H1 (cell line): Measurements from ENCODE around the gene MICALL2. TPM values are rescaled to one million over a fixed set of nuclear protein-coding genes. Genes with fewer than 3 reads are reported as not detected.

Experiments
- ATF2 ChIP-seq: IDR thresholded peaks from 2 replicates; pipeline ENCODE4 v1.6.1; 2012; ENCODE audit warnings: low read length, inconsistent platforms
- CHD2 ChIP-seq: IDR thresholded peaks from 2 replicates; pipeline ENCODE4 v1.6.1; 2012; ENCODE audit warnings: low read length, improper control_type of control experiment
- GABPA ChIP-seq: IDR thresholded peaks from 2 replicates; pipeline ENCODE4 v1.6.1; 2011; ENCODE audit warnings: mild to moderate bottlenecking, low read length, moderate library complexity, borderline replicate concordance; ENCODE audit not compliant: insufficient read depth
- ZNF274 ChIP-seq: IDR thresholded peaks from 2 replicates; pipeline ENCODE4 v1.7.0; 2012; ENCODE audit warnings: low read length, borderline replicate concordance; ENCODE audit errors: extremely low read depth
- polyA plus RNA-seq, 7 experiments: library from polyadenylated mRNA; depleted of rRNA in 3 of 7; stranded (reverse) in 5 of 7; unstranded in 2 of 7; fragments of >200 nt in 5 of 7; fragments of 200-250 nt in 2 of 7; gene quantifications; 1 replicate in 5 of 7; 2 replicates in 1 of 7; 4 replicates in 1 of 7; pipeline versions ENCODE4 v1.2.1 to v1.2.3, GENCODE V29; 2011 to 2013; ENCODE audit warnings: missing spikeins in 2 of 7, mixed read lengths in 2 of 7
- total RNA-seq: library from RNA; stranded (reverse); fragmentation: NEBNext Ultra II Directional; extraction: Animal tissue kit (Norgen Biotek cat#: 25700); gene quantifications from 2 replicates; pipeline ENCODE4 v1.2.1, GENCODE V29; 2021
- TF ChIP-seq, protein P1 (sequence below): fragments of 300-600 bp; sonication (generic); IDR thresholded peaks from 2 replicates; pipeline ENCODE4 v1.7.1; 2012; ENCODE audit warnings: low read length, moderate library complexity, mild to moderate bottlenecking, inconsistent platforms; ENCODE audit not compliant: insufficient replicate concordance
- TF ChIP-seq, protein P2 (sequence below), 3 experiments: IDR thresholded peaks; 1 replicate in 2 of 3; 2 replicates in 1 of 3; pipeline versions ENCODE4 v1.5.1 to v1.6.1; 2011; ENCODE audit warnings: low read length in 3 of 3, mild to moderate bottlenecking in 3 of 3, inconsistent platforms in 2 of 3, low read depth in 1 of 3, moderate library complexity in 1 of 3; ENCODE audit not compliant: insufficient read depth in 1 of 3; ENCODE audit errors: control extremely low read depth in 1 of 3

The MICALL2 gene
- total and polyA plus RNA-seq, 2 of the 8 experiments (the other 6 are each of a cell fraction or from before 2014, with no cell fraction given): 5.3 to 8.5 TPM

GRCh38 chr7:1427064-1427657 is 32.1 kb downstream of the MICALL2 start (continued):
- TF ChIP-seq, protein P1, sequence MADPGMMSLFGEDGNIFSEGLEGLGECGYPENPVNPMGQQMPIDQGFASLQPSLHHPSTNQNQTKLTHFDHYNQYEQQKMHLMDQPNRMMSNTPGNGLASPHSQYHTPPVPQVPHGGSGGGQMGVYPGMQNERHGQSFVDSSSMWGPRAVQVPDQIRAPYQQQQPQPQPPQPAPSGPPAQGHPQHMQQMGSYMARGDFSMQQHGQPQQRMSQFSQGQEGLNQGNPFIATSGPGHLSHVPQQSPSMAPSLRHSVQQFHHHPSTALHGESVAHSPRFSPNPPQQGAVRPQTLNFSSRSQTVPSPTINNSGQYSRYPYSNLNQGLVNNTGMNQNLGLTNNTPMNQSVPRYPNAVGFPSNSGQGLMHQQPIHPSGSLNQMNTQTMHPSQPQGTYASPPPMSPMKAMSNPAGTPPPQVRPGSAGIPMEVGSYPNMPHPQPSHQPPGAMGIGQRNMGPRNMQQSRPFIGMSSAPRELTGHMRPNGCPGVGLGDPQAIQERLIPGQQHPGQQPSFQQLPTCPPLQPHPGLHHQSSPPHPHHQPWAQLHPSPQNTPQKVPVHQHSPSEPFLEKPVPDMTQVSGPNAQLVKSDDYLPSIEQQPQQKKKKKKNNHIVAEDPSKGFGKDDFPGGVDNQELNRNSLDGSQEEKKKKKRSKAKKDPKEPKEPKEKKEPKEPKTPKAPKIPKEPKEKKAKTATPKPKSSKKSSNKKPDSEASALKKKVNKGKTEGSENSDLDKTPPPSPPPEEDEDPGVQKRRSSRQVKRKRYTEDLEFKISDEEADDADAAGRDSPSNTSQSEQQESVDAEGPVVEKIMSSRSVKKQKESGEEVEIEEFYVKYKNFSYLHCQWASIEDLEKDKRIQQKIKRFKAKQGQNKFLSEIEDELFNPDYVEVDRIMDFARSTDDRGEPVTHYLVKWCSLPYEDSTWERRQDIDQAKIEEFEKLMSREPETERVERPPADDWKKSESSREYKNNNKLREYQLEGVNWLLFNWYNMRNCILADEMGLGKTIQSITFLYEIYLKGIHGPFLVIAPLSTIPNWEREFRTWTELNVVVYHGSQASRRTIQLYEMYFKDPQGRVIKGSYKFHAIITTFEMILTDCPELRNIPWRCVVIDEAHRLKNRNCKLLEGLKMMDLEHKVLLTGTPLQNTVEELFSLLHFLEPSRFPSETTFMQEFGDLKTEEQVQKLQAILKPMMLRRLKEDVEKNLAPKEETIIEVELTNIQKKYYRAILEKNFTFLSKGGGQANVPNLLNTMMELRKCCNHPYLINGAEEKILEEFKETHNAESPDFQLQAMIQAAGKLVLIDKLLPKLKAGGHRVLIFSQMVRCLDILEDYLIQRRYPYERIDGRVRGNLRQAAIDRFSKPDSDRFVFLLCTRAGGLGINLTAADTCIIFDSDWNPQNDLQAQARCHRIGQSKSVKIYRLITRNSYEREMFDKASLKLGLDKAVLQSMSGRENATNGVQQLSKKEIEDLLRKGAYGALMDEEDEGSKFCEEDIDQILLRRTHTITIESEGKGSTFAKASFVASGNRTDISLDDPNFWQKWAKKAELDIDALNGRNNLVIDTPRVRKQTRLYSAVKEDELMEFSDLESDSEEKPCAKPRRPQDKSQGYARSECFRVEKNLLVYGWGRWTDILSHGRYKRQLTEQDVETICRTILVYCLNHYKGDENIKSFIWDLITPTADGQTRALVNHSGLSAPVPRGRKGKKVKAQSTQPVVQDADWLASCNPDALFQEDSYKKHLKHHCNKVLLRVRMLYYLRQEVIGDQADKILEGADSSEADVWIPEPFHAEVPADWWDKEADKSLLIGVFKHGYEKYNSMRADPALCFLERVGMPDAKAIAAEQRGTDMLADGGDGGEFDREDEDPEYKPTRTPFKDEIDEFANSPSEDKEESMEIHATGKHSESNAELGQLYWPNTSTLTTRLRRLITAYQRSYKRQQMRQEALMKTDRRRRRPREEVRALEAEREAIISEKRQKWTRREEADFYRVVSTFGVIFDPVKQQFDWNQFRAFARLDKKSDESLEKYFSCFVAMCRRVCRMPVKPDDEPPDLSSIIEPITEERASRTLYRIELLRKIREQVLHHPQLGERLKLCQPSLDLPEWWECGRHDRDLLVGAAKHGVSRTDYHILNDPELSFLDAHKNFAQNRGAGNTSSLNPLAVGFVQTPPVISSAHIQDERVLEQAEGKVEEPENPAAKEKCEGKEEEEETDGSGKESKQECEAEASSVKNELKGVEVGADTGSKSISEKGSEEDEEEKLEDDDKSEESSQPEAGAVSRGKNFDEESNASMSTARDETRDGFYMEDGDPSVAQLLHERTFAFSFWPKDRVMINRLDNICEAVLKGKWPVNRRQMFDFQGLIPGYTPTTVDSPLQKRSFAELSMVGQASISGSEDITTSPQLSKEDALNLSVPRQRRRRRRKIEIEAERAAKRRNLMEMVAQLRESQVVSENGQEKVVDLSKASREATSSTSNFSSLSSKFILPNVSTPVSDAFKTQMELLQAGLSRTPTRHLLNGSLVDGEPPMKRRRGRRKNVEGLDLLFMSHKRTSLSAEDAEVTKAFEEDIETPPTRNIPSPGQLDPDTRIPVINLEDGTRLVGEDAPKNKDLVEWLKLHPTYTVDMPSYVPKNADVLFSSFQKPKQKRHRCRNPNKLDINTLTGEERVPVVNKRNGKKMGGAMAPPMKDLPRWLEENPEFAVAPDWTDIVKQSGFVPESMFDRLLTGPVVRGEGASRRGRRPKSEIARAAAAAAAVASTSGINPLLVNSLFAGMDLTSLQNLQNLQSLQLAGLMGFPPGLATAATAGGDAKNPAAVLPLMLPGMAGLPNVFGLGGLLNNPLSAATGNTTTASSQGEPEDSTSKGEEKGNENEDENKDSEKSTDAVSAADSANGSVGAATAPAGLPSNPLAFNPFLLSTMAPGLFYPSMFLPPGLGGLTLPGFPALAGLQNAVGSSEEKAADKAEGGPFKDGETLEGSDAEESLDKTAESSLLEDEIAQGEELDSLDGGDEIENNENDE: no peak
- no peak for TF ChIP-seq GABPA
- no peak for TF ChIP-seq ZNF274
- TF ChIP-seq ATF2: no peak
- TF ChIP-seq, protein P2, sequence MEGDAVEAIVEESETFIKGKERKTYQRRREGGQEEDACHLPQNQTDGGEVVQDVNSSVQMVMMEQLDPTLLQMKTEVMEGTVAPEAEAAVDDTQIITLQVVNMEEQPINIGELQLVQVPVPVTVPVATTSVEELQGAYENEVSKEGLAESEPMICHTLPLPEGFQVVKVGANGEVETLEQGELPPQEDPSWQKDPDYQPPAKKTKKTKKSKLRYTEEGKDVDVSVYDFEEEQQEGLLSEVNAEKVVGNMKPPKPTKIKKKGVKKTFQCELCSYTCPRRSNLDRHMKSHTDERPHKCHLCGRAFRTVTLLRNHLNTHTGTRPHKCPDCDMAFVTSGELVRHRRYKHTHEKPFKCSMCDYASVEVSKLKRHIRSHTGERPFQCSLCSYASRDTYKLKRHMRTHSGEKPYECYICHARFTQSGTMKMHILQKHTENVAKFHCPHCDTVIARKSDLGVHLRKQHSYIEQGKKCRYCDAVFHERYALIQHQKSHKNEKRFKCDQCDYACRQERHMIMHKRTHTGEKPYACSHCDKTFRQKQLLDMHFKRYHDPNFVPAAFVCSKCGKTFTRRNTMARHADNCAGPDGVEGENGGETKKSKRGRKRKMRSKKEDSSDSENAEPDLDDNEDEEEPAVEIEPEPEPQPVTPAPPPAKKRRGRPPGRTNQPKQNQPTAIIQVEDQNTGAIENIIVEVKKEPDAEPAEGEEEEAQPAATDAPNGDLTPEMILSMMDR (IDR thresholded peaks at IDR 0.05; ENCODE audit: control extremely low read depth in 1 of 3, insufficient read depth in 1 of 3, low read depth in 1 of 3, low read length in 3 of 3): no peak
- no peak for TF ChIP-seq CHD2
- TF ChIP-seq, all 59 proteins: peak for 0
